Brain pericyte (primary cell): ENCODE measurements around the gene PDE4D.
A peak's percentile ranks its signal among the peaks of the same experiment; 100 is the strongest.

Experiments used
- DNase-seq: peaks from one replicate; pipeline ENCODE4 v3.0.0-alpha.2; 2012; ENCODE audit warnings: low read depth, low spot score

The PDE4D gene

GRCh38 chr5:59554501-59554900 lies 339.0 kb downstream of the PDE4D start:
- no peak for DNase-seq

GRCh38 chr5:59553992-59554391 lies 339.5 kb downstream of the PDE4D start:
- DNase-seq = no peak

GRCh38 chr5:59548807-59549357 lies 344.6 kb downstream of the PDE4D start:
- DNase-seq = no peak

- DNase-seq = no peak
These were observed 345.8 kb downstream of the PDE4D start for GRCh38 chr5:59547731-59548130.

- no peak for DNase-seq
These were observed 349.0 kb downstream of the PDE4D start for GRCh38 chr5:59544573-59544972.

GRCh38 chr5:59543821-59544442 lies 349.6 kb downstream of the PDE4D start:
- DNase-seq = no peak

GRCh38 chr5:59542851-59543820 lies 350.4 kb downstream of the PDE4D start:
- no peak for DNase-seq

GRCh38 chr5:59542306-59542705 lies 351.2 kb downstream of the PDE4D start:
- no peak for DNase-seq

GRCh38 chr5:59540366-59540765 lies 353.2 kb downstream of the PDE4D start:
- DNase-seq = no peak

GRCh38 chr5:59538750-59539121 lies 354.8 kb downstream of the PDE4D start:
- no peak for DNase-seq

- no peak for DNase-seq
These were observed 355.4 kb downstream of the PDE4D start for GRCh38 chr5:59537961-59538749.

GRCh38 chr5:59536875-59537274 lies 356.7 kb downstream of the PDE4D start:
- DNase-seq = no peak

GRCh38 chr5:59535561-59535960 lies 358.0 kb downstream of the PDE4D start:
- DNase-seq = no peak

- DNase-seq = no peak
These were observed 359.8 kb downstream of the PDE4D start for GRCh38 chr5:59533730-59534108.

- DNase-seq = no peak
These were observed 360.4 kb downstream of the PDE4D start for GRCh38 chr5:59532979-59533729.

GRCh38 chr5:59529239-59529638 lies 364.3 kb downstream of the PDE4D start:
- no peak for DNase-seq

- no peak for DNase-seq
These were observed 365.2 kb downstream of the PDE4D start for GRCh38 chr5:59528202-59528862.

- peak; percentile 80 for DNase-seq
These were observed 367.6 kb downstream of the PDE4D start for GRCh38 chr5:59525957-59526356.

- no peak for DNase-seq
These were observed 368.2 kb downstream of the PDE4D start for GRCh38 chr5:59525311-59525710.

GRCh38 chr5:59522201-59522831 lies 371.2 kb downstream of the PDE4D start:
- DNase-seq = no peak
